ENCODE data around the gene GET3.

Gene GET3

GRCh38 chr19:12784394-12784870 is 47.1 kb downstream of the GET3 start:
- in situ Hi-C loops (cut with MboI; ENCODE audit: low sequenced_read_pairs), result no loop called here
- Histone ChIP-seq H3K9me3 (no peaks in the 10 kb centered on the region), H3K4me1 (peaks cover 15% of the 10 kb centered on the region), H3K36me3 (replicated peaks) (no peaks in the 10 kb centered on the region), H3K27me3 (ENCODE audit: low read depth) (no peaks in the 10 kb centered on the region), H3K4me3 (no peak overlapping the region)
- DNase-seq (ENCODE audit: low spot score in 2 of 2), result no peak

- H3K4me3 ChIP-seq, result no peak overlapping the region
- in situ Hi-C loops (cut with MboI; ENCODE audit: low sequenced_read_pairs), result no loop called here
- no peaks in the 10 kb centered on the region for H3K9me3 ChIP-seq
- DNase-seq (ENCODE audit: low spot score in 2 of 2), result no peak
- no peaks in the 10 kb centered on the region for H3K36me3 ChIP-seq (replicated peaks)
- no peaks in the 10 kb centered on the region for H3K27me3 ChIP-seq (ENCODE audit: low read depth)
- H3K4me1 ChIP-seq, result peaks cover 15% of the 10 kb centered on the region
Observed at GRCh38 chr19:12784871-12785430, 47.7 kb downstream of the GET3 start.

- DNase-seq (ENCODE audit: low spot score in 2 of 2), result no peak
- H3K4me3 ChIP-seq, result no peak overlapping the region
- no peaks in the 10 kb centered on the region for H3K36me3 ChIP-seq (replicated peaks)
- H3K9me3 ChIP-seq, result no peaks in the 10 kb centered on the region
- H3K4me1 ChIP-seq, result peaks cover 19% of the 10 kb centered on the region
- no peaks in the 10 kb centered on the region for H3K27me3 ChIP-seq (ENCODE audit: low read depth)
- in situ Hi-C loops (cut with MboI; ENCODE audit: low sequenced_read_pairs), result no loop called here
Observed at GRCh38 chr19:12785431-12786031, 48.2 kb downstream of the GET3 start.

- DNase-seq (ENCODE audit: low spot score in 2 of 2), result no peak
Observed at GRCh38 chr19:12786141-12786870, 49.0 kb downstream of the GET3 start.

GRCh38 chr19:12786952-12787351 is 49.7 kb downstream of the GET3 start:
- DNase-seq (ENCODE audit: low spot score in 2 of 2), result no peak
- no peaks in the 10 kb centered on the region for H3K9me3 ChIP-seq
- H3K27me3 ChIP-seq (ENCODE audit: low read depth), result no peaks in the 10 kb centered on the region
- peaks cover 25% of the 10 kb centered on the region for H3K4me1 ChIP-seq
- in situ Hi-C loops (cut with MboI; ENCODE audit: low sequenced_read_pairs), result no loop called here
- no peaks in the 10 kb centered on the region for H3K36me3 ChIP-seq (replicated peaks)
- no peak overlapping the region for H3K4me3 ChIP-seq

More at GRCh38 chr19:12786141-12786870, 49.0 kb downstream of the GET3 start:
- no peak overlapping the region for H3K4me3 ChIP-seq
- H3K4me1 ChIP-seq, result peaks cover 25% of the 10 kb centered on the region
- H3K27me3 ChIP-seq (ENCODE audit: low read depth), result no peaks in the 10 kb centered on the region
- in situ Hi-C loops (cut with MboI; ENCODE audit: low sequenced_read_pairs), result no loop called here
- H3K9me3 ChIP-seq, result no peaks in the 10 kb centered on the region
- H3K36me3 ChIP-seq (replicated peaks), result no peaks in the 10 kb centered on the region

- Histone ChIP-seq H3K4me1 (peaks cover 25% of the 10 kb centered on the region), H3K36me3 (replicated peaks) (no peaks in the 10 kb centered on the region), H3K27me3 (ENCODE audit: low read depth) (no peaks in the 10 kb centered on the region), H3K9me3 (no peaks in the 10 kb centered on the region), H3K4me3 (no peak overlapping the region)
- DNase-seq (ENCODE audit: low spot score in 2 of 2), result no peak
- in situ Hi-C loops (cut with MboI; ENCODE audit: low sequenced_read_pairs), result no loop called here
Observed at GRCh38 chr19:12787458-12787857, 50.2 kb downstream of the GET3 start.

- DNase-seq (ENCODE audit: low spot score in 2 of 2), result no peak
- in situ Hi-C loops (cut with MboI; ENCODE audit: low sequenced_read_pairs), result no loop called here
- Histone ChIP-seq H3K4me3 (no peak overlapping the region), H3K36me3 (replicated peaks) (no peaks in the 10 kb centered on the region; the same call in 1 of the 2 replicates), H3K27me3 (ENCODE audit: low read depth) (no peaks in the 10 kb centered on the region), H3K9me3 (no peaks in the 10 kb centered on the region), H3K4me1 (peaks cover 20% of the 10 kb centered on the region)
Observed at GRCh38 chr19:12788042-12788681, 50.9 kb downstream of the GET3 start.

GRCh38 chr19:12788682-12789097 is 51.4 kb downstream of the GET3 start:
- no peak overlapping the region for H3K4me3 ChIP-seq
- no peaks in the 10 kb centered on the region for H3K27me3 ChIP-seq (ENCODE audit: low read depth)
- H3K4me1 ChIP-seq, result peaks cover 17% of the 10 kb centered on the region

GRCh38 chr19:12789098-12789903 is 52.0 kb downstream of the GET3 start:
- Histone ChIP-seq H3K4me3 (peak overlapping the region; percentile 59), H3K9me3 (no peaks in the 10 kb centered on the region), H3K36me3 (replicated peaks) (no peaks in the 10 kb centered on the region; the same call in 1 of the 2 replicates), H3K4me1 (peaks cover 21% of the 10 kb centered on the region), H3K27me3 (ENCODE audit: low read depth) (no peaks in the 10 kb centered on the region)
- in situ Hi-C loops (cut with MboI; ENCODE audit: low sequenced_read_pairs), result no loop called here
- DNase-seq (ENCODE audit: low spot score in 2 of 2), result no peak

More at GRCh38 chr19:12788682-12789097, 51.4 kb downstream of the GET3 start:
- H3K9me3 ChIP-seq, result no peaks in the 10 kb centered on the region
- in situ Hi-C loops (cut with MboI; ENCODE audit: low sequenced_read_pairs), result no loop called here
- H3K36me3 ChIP-seq (replicated peaks), result no peaks in the 10 kb centered on the region; the same call in 1 of the 2 replicates
- DNase-seq (ENCODE audit: low spot score in 2 of 2), result peak in 1 of 2 experiments; percentile 42

GRCh38 chr19:12789904-12790619 is 52.8 kb downstream of the GET3 start:
- in situ Hi-C loops (cut with MboI; ENCODE audit: low sequenced_read_pairs), result no loop called here
- peaks cover 21% of the 10 kb centered on the region for H3K4me1 ChIP-seq
- H3K4me3 ChIP-seq, result peak overlapping the region; percentile 59
- no peaks in the 10 kb centered on the region; the same call in 1 of the 2 replicates for H3K36me3 ChIP-seq (replicated peaks)
- H3K9me3 ChIP-seq, result no peaks in the 10 kb centered on the region
- H3K27me3 ChIP-seq (ENCODE audit: low read depth), result no peaks in the 10 kb centered on the region
- peak; percentile 84 to 96 for DNase-seq (ENCODE audit: low spot score in 2 of 2)

- DNase-seq (ENCODE audit: low spot score in 2 of 2), result no peak
- H3K9me3 ChIP-seq, result no peaks in the 10 kb centered on the region
- peaks cover 21% of the 10 kb centered on the region for H3K4me1 ChIP-seq
- H3K36me3 ChIP-seq (replicated peaks), result no peaks in the 10 kb centered on the region; the same call in 1 of the 2 replicates
- H3K4me3 ChIP-seq, result peak overlapping the region; percentile 59
- in situ Hi-C loops (cut with MboI; ENCODE audit: low sequenced_read_pairs), result no loop called here
- H3K27me3 ChIP-seq (ENCODE audit: low read depth), result no peaks in the 10 kb centered on the region
Observed at GRCh38 chr19:12790628-12791344, 53.5 kb downstream of the GET3 start.

- in situ Hi-C loops (cut with MboI; ENCODE audit: low sequenced_read_pairs), result no loop called here
- DNase-seq (ENCODE audit: low spot score in 2 of 2), result peak; percentile 82 to 95
- peak within 1 kb of the TSS; percentile 59 for H3K4me3 ChIP-seq
- peaks cover 1% of the 10 kb centered on the region for H3K36me3 ChIP-seq (replicated peaks)
- H3K4me1 ChIP-seq, result peaks cover 21% of the 10 kb centered on the region
- H3K27me3 ChIP-seq (ENCODE audit: low read depth), result no peaks in the 10 kb centered on the region
- no peaks in the 10 kb centered on the region for H3K9me3 ChIP-seq
Observed at GRCh38 chr19:12791345-12792050, 54.2 kb downstream of the GET3 start, which contains the start of gene JUNB. JUNB (plus strand) TSS chr19:12791486; CDS start chr19:12791772, 286 bp downstream.

Measured in HAP-1 (cell line).